Upper lobe of left lung (tissue), 6 donors: Measurements from ENCODE around the gene ARHGAP19. TPM values are rescaled to one million over a fixed set of nuclear protein-coding genes. Genes with fewer than 3 reads are reported as not detected.

Experiments used
- ATAC-seq, 2 donors: fragments of 200-7000 bp; cut with Tn5 transposase; one replicate each; pipeline ENCODE4 v1.9.1; 2022; ENCODE audit warnings: mild to moderate bottlenecking in 2 of 2, moderate library complexity in 2 of 2; ENCODE audit not compliant: low FRiP score in 2 of 2
- DNase-seq, 2 donors: peaks; one replicate each; pipeline ENCODE4 v3.0.0-alpha.2; 2019 to 2020
- H3K27ac ChIP-seq, 4 donors: fragments of 200-600 bp; sonication (generic); one replicate each; pipeline ENCODE4 v1.5.1; 2016 to 2019
- H3K27me3 ChIP-seq, 4 donors: fragments of 200-600 bp; sonication (generic); one replicate each; pipeline ENCODE4 v1.5.1; 2017 to 2019
- H3K36me3 ChIP-seq, 4 donors: fragments of 200-600 bp; sonication (generic); one replicate each; pipeline ENCODE4 v1.5.1; 2016 to 2019
- H3K4me1 ChIP-seq, 4 donors: fragments of 200-600 bp; sonication (generic); one replicate each; pipeline ENCODE4 v1.5.1; 2018 to 2019
- H3K4me3 ChIP-seq, 4 donors: fragments of 200-600 bp; sonication (generic); one replicate each; pipeline ENCODE4 v1.5.1; 2017 to 2019; ENCODE audit warnings: mild to moderate bottlenecking in 2 of 4, moderate library complexity in 1 of 4
- H3K9me3 ChIP-seq, 4 donors: fragments of 200-600 bp; sonication (generic); one replicate each; pipeline ENCODE4 v1.5.1; 2018 to 2019
- EP300 ChIP-seq, 4 donors: sonication (generic); formaldehyde crosslinking; IDR thresholded peaks; one replicate each; pipeline ENCODE4 v1.5.1; 2017; ENCODE audit warnings: antibody characterized with exemption in 4 of 4, control low read depth in 2 of 4
- POLR2A ChIP-seq, 4 donors: fragments of 450-650 bp; IDR thresholded peaks; one replicate each; pipeline ENCODE4 v1.5.1; 2016 to 2017; ENCODE audit warnings: antibody characterized with exemption in 4 of 4, mild to moderate bottlenecking in 2 of 4
- POLR2AphosphoS5 ChIP-seq, 2 donors: sonication (generic); formaldehyde crosslinking; IDR thresholded peaks; one replicate each; pipeline ENCODE4 v1.5.1; 2017; ENCODE audit warnings: antibody characterized with exemption in 2 of 2
- WGBS, 2 donors: methylation state at CpG; one replicate each; pipeline ENCODE4 v1.1.5; 2017 to 2018; 5-methylcytosine and 5-hydroxymethylcytosine counted together
- total RNA-seq, 6 donors: library from RNA; depleted of rRNA in 4 of 6; stranded (reverse); fragments of >200 nt in 4 of 6; gene quantifications; one replicate each; pipeline versions ENCODE4 v1.1.0 to v1.2.1, GENCODE V29; 2016 to 2021
- TF ChIP-seq, protein P1 (sequence below), 6 experiments: fragments of 450-650 bp in 4 of 6; fragments of 200-600 bp in 2 of 6; sonication (generic) in 2 of 6; IDR thresholded peaks; one replicate each; pipeline ENCODE4 v1.5.1; 2016 to 2019; ENCODE audit warnings: antibody characterized with exemption in 6 of 6
- donor health status: DM: no; HTN: no; CAD: no; lungs with moderate emphysema.
- donor health status: DM: no; HTN: yes; CAD: no; lungs with severe emphysema.

ARHGAP19 gene
- total RNA-seq, 6 donors from 2014 or later: 3.8 to 19.9 (median 10.9) TPM

DNA sequence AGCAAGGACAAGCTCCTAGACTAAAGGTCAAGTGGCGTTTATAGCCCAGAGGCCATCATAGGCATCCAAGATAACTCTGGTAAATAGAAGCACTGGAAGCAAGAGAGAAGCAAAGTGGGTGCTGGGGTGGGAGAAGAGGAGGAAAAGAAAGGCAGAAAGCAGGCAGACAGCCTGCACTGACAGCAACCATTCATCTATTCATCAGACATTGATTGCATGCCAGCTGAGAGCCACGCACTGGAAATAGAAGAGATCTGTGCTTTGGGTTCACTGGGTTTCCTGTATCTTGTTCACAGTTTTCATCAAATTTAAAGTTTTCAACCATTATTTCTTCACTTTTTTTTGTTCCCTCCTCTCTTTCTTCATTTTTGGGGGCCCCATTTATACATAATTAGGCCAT, 102.0 kb downstream of the ARHGAP19 start:
- Histone ChIP-seq H3K27me3 (peaks cover 0 to 12% (median 8%) of the 10 kb centered on the region in 4 donors), H3K4me1 (peaks cover 5 to 9% (median 6%) of the 10 kb centered on the region in 4 donors), H3K4me3 (no peak overlapping the region), H3K36me3 (no peaks in the 10 kb centered on the region), H3K9me3 (no peaks in the 10 kb centered on the region), H3K27ac (no peak overlapping the region)
- WGBS, 2 donors: 87 to 97% methylated on average over 2 of the region's 2 CpGs
- DNase-seq (no peak), ATAC-seq (no peak)
- TF ChIP-seq POLR2AphosphoS5 (IDR thresholded peaks at IDR 0.05) (no peak), EP300 (IDR thresholded peaks at IDR 0.05) (no peak), POLR2A (IDR thresholded peaks at IDR 0.05) (no peak)
- TF ChIP-seq, protein P1, sequence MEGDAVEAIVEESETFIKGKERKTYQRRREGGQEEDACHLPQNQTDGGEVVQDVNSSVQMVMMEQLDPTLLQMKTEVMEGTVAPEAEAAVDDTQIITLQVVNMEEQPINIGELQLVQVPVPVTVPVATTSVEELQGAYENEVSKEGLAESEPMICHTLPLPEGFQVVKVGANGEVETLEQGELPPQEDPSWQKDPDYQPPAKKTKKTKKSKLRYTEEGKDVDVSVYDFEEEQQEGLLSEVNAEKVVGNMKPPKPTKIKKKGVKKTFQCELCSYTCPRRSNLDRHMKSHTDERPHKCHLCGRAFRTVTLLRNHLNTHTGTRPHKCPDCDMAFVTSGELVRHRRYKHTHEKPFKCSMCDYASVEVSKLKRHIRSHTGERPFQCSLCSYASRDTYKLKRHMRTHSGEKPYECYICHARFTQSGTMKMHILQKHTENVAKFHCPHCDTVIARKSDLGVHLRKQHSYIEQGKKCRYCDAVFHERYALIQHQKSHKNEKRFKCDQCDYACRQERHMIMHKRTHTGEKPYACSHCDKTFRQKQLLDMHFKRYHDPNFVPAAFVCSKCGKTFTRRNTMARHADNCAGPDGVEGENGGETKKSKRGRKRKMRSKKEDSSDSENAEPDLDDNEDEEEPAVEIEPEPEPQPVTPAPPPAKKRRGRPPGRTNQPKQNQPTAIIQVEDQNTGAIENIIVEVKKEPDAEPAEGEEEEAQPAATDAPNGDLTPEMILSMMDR (IDR thresholded peaks at IDR 0.05): no peak

GRCh38 chr10:97188261-97188711, 104.2 kb downstream of the ARHGAP19 start:
- TF ChIP-seq POLR2A (IDR thresholded peaks at IDR 0.05): no peak
- H3K27me3 ChIP-seq: peaks cover 0 to 20% (median 12%) of the 10 kb centered on the region in 4 donors
- 64% methylated on average over 11 of the region's 11 CpGs for WGBS, 2 donors
- H3K4me3 ChIP-seq: no peak overlapping the region
- no peaks in the 10 kb centered on the region for H3K9me3 ChIP-seq
- ATAC-seq: no peak
- no peak for DNase-seq
- peaks cover 7 to 15% (median 9%) of the 10 kb centered on the region in 4 donors for H3K4me1 ChIP-seq
- no peak overlapping the region for H3K27ac ChIP-seq
- no peaks in the 10 kb centered on the region for H3K36me3 ChIP-seq

- H3K36me3 ChIP-seq: no peaks in the 10 kb centered on the region
- 79 to 91% methylated on average over 17 to 18 of the region's 18 CpGs for whole genome bisulfite sequencing, 2 donors
- peak in 1 of 2 donors; percentile 56 for DNase-seq
- H3K9me3 ChIP-seq: no peaks in the 10 kb centered on the region
- TF ChIP-seq POLR2AphosphoS5 (IDR thresholded peaks at IDR 0.05): no peak
- TF ChIP-seq EP300 (IDR thresholded peaks at IDR 0.05): no peak
- TF ChIP-seq, protein P1 (IDR thresholded peaks at IDR 0.05): no peak
- no peak for TF ChIP-seq POLR2A (IDR thresholded peaks at IDR 0.05)
- H3K27me3 ChIP-seq: peaks cover 0 to 20% (median 12%) of the 10 kb centered on the region in 4 donors
- peaks cover 7 to 15% (median 9%) of the 10 kb centered on the region in 4 donors for H3K4me1 ChIP-seq
- no peak overlapping the region for H3K27ac ChIP-seq
- no peak overlapping the region for H3K4me3 ChIP-seq
- ATAC-seq: no peak
These were observed 105.5 kb downstream of the ARHGAP19 start for GRCh38 chr10:97186911-97187310.

DNA sequence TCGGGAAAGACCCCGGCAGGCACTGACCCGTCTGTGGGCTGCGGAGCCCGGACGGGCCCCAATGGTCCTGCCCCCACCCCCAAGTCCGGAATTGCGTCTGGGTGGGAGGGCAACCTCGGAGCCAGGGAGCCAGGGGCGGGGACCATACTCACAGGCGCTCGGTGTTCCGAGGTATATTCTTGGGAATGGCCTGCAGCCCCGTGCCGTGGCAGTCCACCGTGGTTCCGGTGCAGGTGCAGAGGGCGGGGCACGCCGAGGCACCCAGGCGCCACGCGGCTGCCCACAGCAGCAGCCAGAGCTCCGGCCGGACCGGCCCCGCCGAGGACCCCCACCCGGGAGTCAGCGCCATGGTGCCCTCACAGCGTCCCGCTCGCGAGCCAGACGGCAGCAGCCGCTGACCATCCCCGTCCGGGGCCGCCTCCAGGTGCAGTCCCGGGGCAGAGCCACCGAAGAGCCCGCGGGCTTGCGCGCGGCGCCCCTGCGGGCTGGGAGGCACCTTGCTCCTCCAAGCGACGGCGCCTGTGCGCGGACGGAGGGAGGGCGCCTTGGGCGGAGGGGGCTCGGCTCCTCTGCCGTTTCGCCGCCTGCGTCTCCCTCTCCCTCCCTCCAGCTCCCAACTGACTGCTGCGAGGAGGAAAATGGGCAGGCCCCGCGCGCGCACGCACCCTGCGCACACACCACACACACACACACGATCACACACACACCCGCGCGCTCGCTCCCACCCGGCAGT, 106.9 kb downstream of the ARHGAP19 start, which contains the start of gene SLIT1:
Gene SLIT1 (minus strand): TSS at position 634 of the 733 bp plus-strand sequence. CDS start 285 bp downstream, at position 349.
- Histone ChIP-seq H3K27me3 (peaks cover 0 to 20% (median 12%) of the 10 kb centered on the region in 4 donors), H3K4me1 (peaks cover 7 to 15% (median 9%) of the 10 kb centered on the region in 4 donors), H3K9me3 (no peaks in the 10 kb centered on the region), H3K4me3 (peak within 1 kb of the TSS in 2 of 4 donors; percentile 5 to 25), H3K36me3 (no peaks in the 10 kb centered on the region), H3K27ac (no peak within 1 kb of the TSS)
- DNase-seq (peak in 1 of 2 donors; percentile 82), ATAC-seq (no peak)
- TF ChIP-seq POLR2A (IDR thresholded peaks at IDR 0.05) (no peak), EP300 (IDR thresholded peaks at IDR 0.05) (no peak)
- TF ChIP-seq, protein P1 (IDR thresholded peaks at IDR 0.05): no peak
- 2% methylated on average over 48 of the region's 74 CpGs; no CpG with 5 or more reads in 1 of the 2 donors for WGBS, 2 donors

DNA sequence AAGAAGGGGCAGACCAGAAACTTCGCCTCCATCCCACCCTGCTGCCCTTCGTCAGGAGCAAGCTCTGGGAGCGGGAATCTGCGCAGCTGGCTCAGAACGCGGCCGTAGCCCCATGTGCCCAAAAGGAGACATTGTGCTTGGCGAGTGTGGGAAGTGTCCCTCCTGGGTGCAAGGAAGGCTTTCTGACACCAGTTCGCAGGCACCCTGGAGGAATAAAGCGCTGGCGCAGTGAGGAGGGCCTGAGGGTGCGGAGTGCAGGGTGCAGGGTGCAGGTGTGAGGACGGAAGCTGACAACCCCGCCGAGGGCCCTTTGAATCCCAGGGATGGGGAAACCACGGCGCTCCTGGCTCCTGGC, 107.5 kb downstream of the ARHGAP19 start:
- Histone ChIP-seq H3K4me3 (no peak overlapping the region), H3K4me1 (peaks cover 7 to 15% (median 9%) of the 10 kb centered on the region in 4 donors), H3K27ac (no peak overlapping the region), H3K36me3 (no peaks in the 10 kb centered on the region), H3K9me3 (no peaks in the 10 kb centered on the region), H3K27me3 (peaks cover 0 to 20% (median 12%) of the 10 kb centered on the region in 4 donors)
- ATAC-seq (no peak), DNase-seq (no peak)
- TF ChIP-seq EP300 (IDR thresholded peaks at IDR 0.05) (no peak), POLR2AphosphoS5 (IDR thresholded peaks at IDR 0.05) (no peak)
- TF ChIP-seq, protein P1 (IDR thresholded peaks at IDR 0.05): no peak
- WGBS, 2 donors: 27 to 37% methylated on average over 2 to 16 of the region's 17 CpGs
